Rectal smooth muscle tissue (tissue), 1 donor: Measurements from ENCODE around the gene CDC14B.
A peak's percentile ranks its signal among the peaks of the same experiment; 100 is the strongest.
"Not testable (repeated sequence)": the region's sequence is repeated elsewhere in the genome, so short reads cannot be mapped to it uniquely, and the experiment has no call there.

Experiments
- H3K27ac ChIP-seq: one replicate; pipeline ENCODE4 v1.7.0; 2013; ENCODE audit warnings: low read depth, low read length, inconsistent platforms
- H3K27me3 ChIP-seq: one replicate; pipeline ENCODE4 v1.7.0; 2013; ENCODE audit warnings: low read length; ENCODE audit not compliant: control insufficient read depth, insufficient read depth
- H3K36me3 ChIP-seq: one replicate; pipeline ENCODE4 v1.7.0; 2013; ENCODE audit warnings: low read length; ENCODE audit not compliant: control insufficient read depth, insufficient read depth
- H3K4me1 ChIP-seq: one replicate; pipeline ENCODE4 v1.7.0; 2013; ENCODE audit warnings: low read length; ENCODE audit not compliant: control insufficient read depth, insufficient read depth
- H3K4me3 ChIP-seq: one replicate; pipeline ENCODE4 v1.7.0; 2013; ENCODE audit warnings: low read length
- H3K9ac ChIP-seq: one replicate; pipeline ENCODE4 v1.7.0; 2013; ENCODE audit warnings: low read length

Gene CDC14B

GRCh38 chr9:96604004-96604319 is 15.7 kb downstream of the CDC14B start:
- H3K4me3 ChIP-seq: no peak overlapping the region
- no peaks in the 10 kb centered on the region for H3K36me3 ChIP-seq
- no peaks in the 10 kb centered on the region for H3K27me3 ChIP-seq
- no peaks in the 10 kb centered on the region for H3K4me1 ChIP-seq
- no peak overlapping the region for H3K27ac ChIP-seq
- no peak overlapping the region for H3K9ac ChIP-seq

GRCh38 chr9:96603305-96604003 is 16.2 kb downstream of the CDC14B start:
- Histone ChIP-seq H3K4me1 (no peaks in the 10 kb centered on the region), H3K36me3 (no peaks in the 10 kb centered on the region), H3K27me3 (no peaks in the 10 kb centered on the region), H3K4me3 (no peak overlapping the region), H3K9ac (no peak overlapping the region), H3K27ac (peak overlapping the region; percentile 28)

- no peak overlapping the region for H3K9ac ChIP-seq
- H3K27me3 ChIP-seq: no peaks in the 10 kb centered on the region
- H3K27ac ChIP-seq: no peak overlapping the region
- H3K36me3 ChIP-seq: no peaks in the 10 kb centered on the region
- H3K4me1 ChIP-seq: no peaks in the 10 kb centered on the region
- no peak overlapping the region for H3K4me3 ChIP-seq
Observed at GRCh38 chr9:96599298-96599697, 20.3 kb downstream of the CDC14B start.

GRCh38 chr9:96596601-96597111 is 23.0 kb downstream of the CDC14B start:
- H3K9ac ChIP-seq: no peak overlapping the region
- H3K27me3 ChIP-seq: no peaks in the 10 kb centered on the region
- H3K4me3 ChIP-seq: no peak overlapping the region
- H3K27ac ChIP-seq: no peak overlapping the region
- no peaks in the 10 kb centered on the region for H3K36me3 ChIP-seq
- H3K4me1 ChIP-seq: no peaks in the 10 kb centered on the region

GRCh38 chr9:96587338-96588315 is 32.0 kb downstream of the CDC14B start:
- Histone ChIP-seq H3K4me3 (no peak overlapping the region), H3K27me3 (no peaks in the 10 kb centered on the region), H3K9ac (no peak overlapping the region), H3K27ac (no peak overlapping the region), H3K36me3 (no peaks in the 10 kb centered on the region), H3K4me1 (no peaks in the 10 kb centered on the region)

- no peaks in the 10 kb centered on the region for H3K4me1 ChIP-seq
- no peaks in the 10 kb centered on the region for H3K36me3 ChIP-seq
- no peak overlapping the region for H3K9ac ChIP-seq
- H3K4me3 ChIP-seq: no peak overlapping the region
- no peaks in the 10 kb centered on the region for H3K27me3 ChIP-seq
- H3K27ac ChIP-seq: no peak overlapping the region
Observed at GRCh38 chr9:96585426-96585825, 34.2 kb downstream of the CDC14B start.

- H3K4me1 ChIP-seq, H3K9ac ChIP-seq, H3K27me3 ChIP-seq, H3K27ac ChIP-seq, H3K36me3 ChIP-seq, H3K4me3 ChIP-seq: not testable (repeated sequence)
Observed at GRCh38 chr9:96582199-96582598, 37.4 kb downstream of the CDC14B start.

- H3K4me1 ChIP-seq: no peaks in the 10 kb centered on the region
- H3K9ac ChIP-seq: no peak overlapping the region
- H3K4me3 ChIP-seq: no peak overlapping the region
- H3K36me3 ChIP-seq: no peaks in the 10 kb centered on the region
- H3K27ac ChIP-seq: no peak overlapping the region
- no peaks in the 10 kb centered on the region for H3K27me3 ChIP-seq
Observed at GRCh38 chr9:96581786-96582185, 37.9 kb downstream of the CDC14B start.

- Histone ChIP-seq H3K36me3 (no peaks in the 10 kb centered on the region), H3K4me1 (no peaks in the 10 kb centered on the region), H3K9ac (no peak overlapping the region), H3K4me3 (no peak overlapping the region), H3K27me3 (no peaks in the 10 kb centered on the region), H3K27ac (no peak overlapping the region)
Observed at GRCh38 chr9:96581301-96581700, 38.3 kb downstream of the CDC14B start.

- Histone ChIP-seq H3K27me3 (no peaks in the 10 kb centered on the region), H3K4me1 (no peaks in the 10 kb centered on the region), H3K4me3 (no peak overlapping the region), H3K27ac (no peak overlapping the region), H3K36me3 (no peaks in the 10 kb centered on the region), H3K9ac (no peak overlapping the region)
Observed at GRCh38 chr9:96574931-96575351, 44.7 kb downstream of the CDC14B start.

- Histone ChIP-seq H3K36me3 (no peaks in the 10 kb centered on the region), H3K9ac (no peak overlapping the region), H3K27me3 (no peaks in the 10 kb centered on the region), H3K27ac (no peak overlapping the region), H3K4me1 (no peaks in the 10 kb centered on the region), H3K4me3 (no peak overlapping the region)
Observed at GRCh38 chr9:96574455-96574854, 45.2 kb downstream of the CDC14B start.

- H3K27me3 ChIP-seq: no peaks in the 10 kb centered on the region
- H3K36me3 ChIP-seq: no peaks in the 10 kb centered on the region
- H3K9ac ChIP-seq: peak overlapping the region; percentile 67
- peak overlapping the region; percentile 63 for H3K27ac ChIP-seq
- peaks cover 3% of the 10 kb centered on the region for H3K4me1 ChIP-seq
- peak overlapping the region; percentile 71 for H3K4me3 ChIP-seq
Observed at GRCh38 chr9:96567203-96567700, 52.4 kb downstream of the CDC14B start.
